Naive B cell (primary cell): ENCODE data around the gene TNFSF12. TPM values are rescaled to one million over a fixed set of nuclear protein-coding genes. Genes with fewer than 3 reads are reported as not detected.

Experiments
- ATAC-seq, 2 donors: fragments of 150-1000 bp; cut with Tn5 transposase; 2 replicates each; pipeline ENCODE4 v1.10.0; 2021; ENCODE audit warnings: low read depth in 2 of 2, mild to moderate bottlenecking in 2 of 2, moderate library complexity in 2 of 2
- DNase-seq: peaks from one replicate; pipeline ENCODE4 v3.0.0; 2022
- H3K27ac Mint-ChIP-seq, 6 donors: one replicate each; pipeline ENCODE4 v1.8.0; 2020 to 2022; ENCODE audit warnings: mild to moderate bottlenecking in 6 of 6, mixed read lengths in 6 of 6, moderate library complexity in 5 of 6, inconsistent platforms in 2 of 6
- H3K27me3 Mint-ChIP-seq, 3 donors: one replicate each; pipeline ENCODE4 v1.8.0; 2021 to 2022; ENCODE audit warnings: mixed read lengths in 3 of 3, mild to moderate bottlenecking in 1 of 3
- H3K36me3 Mint-ChIP-seq, 2 donors: one replicate each; pipeline ENCODE4 v1.8.0; 2020 to 2022; ENCODE audit warnings: mixed read lengths in 2 of 2, inconsistent platforms in 1 of 2, mild to moderate bottlenecking in 1 of 2
- H3K4me1 Mint-ChIP-seq, 3 donors: one replicate each; pipeline ENCODE4 v1.8.0; 2020 to 2022; ENCODE audit warnings: mixed read lengths in 3 of 3, inconsistent platforms in 1 of 3, mild to moderate bottlenecking in 1 of 3, moderate library complexity in 1 of 3
- H3K4me3 Mint-ChIP-seq, 8 donors: one replicate each; pipeline ENCODE4 v1.8.0; 2020 to 2022; ENCODE audit warnings: mild to moderate bottlenecking in 8 of 8, mixed read lengths in 8 of 8, moderate library complexity in 8 of 8, inconsistent platforms in 2 of 8
- H3K9me3 Mint-ChIP-seq, 7 donors: one replicate each; pipeline ENCODE4 v1.8.0; 2020 to 2022; ENCODE audit warnings: mixed read lengths in 7 of 7, mild to moderate bottlenecking in 5 of 7, inconsistent platforms in 2 of 7, moderate library complexity in 1 of 7
- polyA plus RNA-seq, 6 donors: library from polyadenylated mRNA; unstranded; fragments of 300-500 nt; fragmentation: Illumina TruSeq; gene quantifications; one replicate each; pipeline ENCODE4 v1.2.3, GENCODE V29; 2021; ENCODE audit warnings: low read depth in 6 of 6

The TNFSF12 gene
- polyA plus RNA-seq = 10 to 100 TPM; 21.6 to 33.3 (median 28.0) TPM

GRCh38 chr17:7548585-7549400 lies at the start of gene TNFSF12:
TNFSF12 (plus strand) TSS chr17:7549058; CDS start chr17:7549154, 96 bp downstream.
- no peaks in the 10 kb centered on the region for H3K9me3 Mint-ChIP-seq
- peak within 1 kb of the TSS; percentile 82 to 96 (median 89) for H3K27ac Mint-ChIP-seq

DNA sequence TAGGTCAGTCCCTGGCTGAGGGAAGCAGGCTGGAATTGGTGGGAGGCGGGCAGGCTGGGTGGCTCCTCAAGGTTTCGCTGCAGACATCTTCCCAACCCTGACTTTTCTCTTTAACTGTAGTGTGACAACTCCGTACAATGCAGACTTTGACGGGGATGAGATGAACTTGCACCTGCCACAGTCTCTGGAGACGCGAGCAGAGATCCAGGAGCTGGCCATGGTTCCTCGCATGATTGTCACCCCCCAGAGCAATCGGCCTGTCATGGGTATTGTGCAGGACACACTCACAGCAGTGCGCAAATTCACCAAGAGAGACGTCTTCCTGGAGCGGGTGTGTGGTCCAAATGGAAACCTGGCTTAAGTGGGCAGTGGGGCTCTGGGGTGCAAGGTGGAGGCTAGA lies 49.7 kb upstream of the TNFSF12 start:
- ATAC-seq (no peak), DNase-seq (no peak)
- Mint-ChIP-seq H3K27me3 (no peaks in the 10 kb centered on the region), H3K4me1 (peaks cover 4 to 16% (median 8%) of the 10 kb centered on the region in 3 donors), H3K36me3 (peaks cover 36 to 49% of the 10 kb centered on the region in 2 donors), H3K4me3 (no peak overlapping the region), H3K9me3 (no peaks in the 10 kb centered on the region), H3K27ac (peak overlapping the region in 3 of 6 donors; percentile 30 to 79 (median 62))

More at GRCh38 chr17:7548585-7549400, at the start of gene TNFSF12:
- H3K36me3 Mint-ChIP-seq = no peaks in the 10 kb centered on the region
- DNase-seq = peak; percentile 43
- no peaks in the 10 kb centered on the region for H3K27me3 Mint-ChIP-seq
- H3K4me1 Mint-ChIP-seq = peaks cover 36 to 60% (median 59%) of the 10 kb centered on the region in 3 donors
- peak; percentile 39 to 42 for ATAC-seq
- H3K4me3 Mint-ChIP-seq = peak within 1 kb of the TSS; percentile 67 to 94 (median 90)

DNA sequence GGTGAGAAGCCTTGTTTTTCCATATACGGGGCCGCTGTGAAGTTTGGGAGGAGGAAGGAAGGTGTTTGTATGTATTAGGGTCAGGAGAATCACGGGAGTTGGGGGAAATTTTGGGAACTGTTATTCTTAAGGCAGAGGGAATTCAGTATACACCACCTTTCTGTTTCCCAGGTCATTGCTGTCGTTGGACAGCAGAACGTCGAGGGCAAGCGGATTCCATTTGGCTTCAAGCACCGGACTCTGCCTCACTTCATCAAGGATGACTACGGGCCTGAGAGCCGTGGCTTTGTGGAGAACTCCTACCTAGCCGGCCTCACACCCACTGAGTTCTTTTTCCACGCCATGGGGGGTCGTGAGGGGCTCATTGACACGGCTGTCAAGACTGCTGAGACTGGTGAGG lies 47.1 kb upstream of the TNFSF12 start:
- no peak for ATAC-seq
- H3K27ac Mint-ChIP-seq = peak overlapping the region in 2 of 6 donors; percentile 58 to 62

GRCh38 chr17:7502171-7502847 lies 46.5 kb upstream of the TNFSF12 start:
- no peaks in the 10 kb centered on the region for H3K27me3 Mint-ChIP-seq
- H3K9me3 Mint-ChIP-seq = no peaks in the 10 kb centered on the region
- DNase-seq = no peak
- H3K4me1 Mint-ChIP-seq = peaks cover 0 to 6% (median 4%) of the 10 kb centered on the region in 3 donors
- peak overlapping the region in 2 of 6 donors; percentile 70 to 82 for H3K27ac Mint-ChIP-seq
- no peak for ATAC-seq
- H3K4me3 Mint-ChIP-seq = peak overlapping the region in 1 of 8 donors; percentile 29
- H3K36me3 Mint-ChIP-seq = peaks cover 25 to 42% of the 10 kb centered on the region in 2 donors

More for the DNA sequence above, 47.1 kb upstream of the TNFSF12 start:
- H3K36me3 Mint-ChIP-seq = peaks cover 31 to 47% of the 10 kb centered on the region in 2 donors
- H3K4me1 Mint-ChIP-seq = peaks cover 0 to 9% (median 4%) of the 10 kb centered on the region in 3 donors
- H3K4me3 Mint-ChIP-seq = no peak overlapping the region
- H3K27me3 Mint-ChIP-seq = no peaks in the 10 kb centered on the region
- no peak for DNase-seq
- H3K9me3 Mint-ChIP-seq = no peaks in the 10 kb centered on the region

DNA sequence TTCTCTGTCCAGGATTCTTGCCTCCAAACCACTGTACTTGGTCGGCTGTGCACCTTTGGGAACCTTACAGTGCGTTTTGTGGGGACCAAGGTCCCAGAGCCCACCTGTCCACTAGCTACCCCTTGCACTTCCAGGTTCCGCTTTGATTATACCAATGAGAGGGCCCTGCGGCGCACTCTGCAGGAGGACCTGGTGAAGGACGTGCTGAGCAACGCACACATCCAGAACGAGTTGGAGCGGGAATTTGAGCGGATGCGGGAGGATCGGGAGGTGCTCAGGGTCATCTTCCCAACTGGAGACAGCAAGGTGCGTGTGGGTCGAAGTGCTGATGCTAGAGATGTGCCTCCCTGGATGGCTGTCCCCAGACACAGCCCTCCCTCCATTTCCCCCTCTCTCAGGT lies 45.9 kb upstream of the TNFSF12 start:
- DNase-seq (no peak), ATAC-seq (no peak)
- Mint-ChIP-seq H3K9me3 (no peaks in the 10 kb centered on the region), H3K27me3 (no peaks in the 10 kb centered on the region), H3K36me3 (peaks cover 25 to 40% of the 10 kb centered on the region in 2 donors), H3K4me3 (no peak overlapping the region), H3K4me1 (peaks cover 0 to 6% (median 4%) of the 10 kb centered on the region in 3 donors), H3K27ac (peak overlapping the region in 1 of 6 donors; percentile 50)

- Mint-ChIP-seq H3K27me3 (no peaks in the 10 kb centered on the region), H3K4me3 (no peak overlapping the region), H3K36me3 (peaks cover 25 to 40% of the 10 kb centered on the region in 2 donors), H3K4me1 (peaks cover 0 to 6% (median 4%) of the 10 kb centered on the region in 3 donors), H3K9me3 (no peaks in the 10 kb centered on the region), H3K27ac (peak overlapping the region in 2 of 6 donors; percentile 50 to 52)
- ATAC-seq (no peak), DNase-seq (no peak)
Measured at GRCh38 chr17:7503521-7503920, 45.3 kb upstream of the TNFSF12 start.

- H3K4me1 Mint-ChIP-seq = peaks cover 0 to 6% (median 0%) of the 10 kb centered on the region in 3 donors
- no peak overlapping the region for H3K27ac Mint-ChIP-seq
- no peaks in the 10 kb centered on the region for H3K27me3 Mint-ChIP-seq
- H3K36me3 Mint-ChIP-seq = peaks cover 17 to 32% of the 10 kb centered on the region in 2 donors
- no peak for ATAC-seq
- no peaks in the 10 kb centered on the region for H3K9me3 Mint-ChIP-seq
- H3K4me3 Mint-ChIP-seq = no peak overlapping the region
- DNase-seq = no peak
Measured at GRCh38 chr17:7508145-7508544, 40.7 kb upstream of the TNFSF12 start.

DNA sequence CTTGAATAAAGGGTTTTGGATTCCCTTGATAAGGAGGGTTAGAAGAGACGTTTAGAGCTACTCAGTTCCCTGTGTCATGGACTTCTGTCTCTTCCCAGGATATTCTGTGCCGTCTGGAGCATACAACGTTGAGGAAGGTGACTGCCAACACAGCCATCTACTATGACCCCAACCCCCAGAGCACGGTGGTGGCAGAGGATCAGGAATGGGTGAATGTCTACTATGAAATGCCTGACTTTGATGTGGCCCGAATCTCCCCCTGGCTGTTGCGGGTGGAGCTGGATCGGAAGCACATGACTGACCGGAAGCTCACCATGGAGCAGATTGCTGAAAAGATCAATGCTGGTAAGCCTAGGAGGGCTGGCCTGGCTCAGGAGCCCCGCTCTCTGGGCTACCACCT lies 40.0 kb upstream of the TNFSF12 start:
- H3K36me3 Mint-ChIP-seq = peaks cover 14 to 32% of the 10 kb centered on the region in 2 donors

DNA sequence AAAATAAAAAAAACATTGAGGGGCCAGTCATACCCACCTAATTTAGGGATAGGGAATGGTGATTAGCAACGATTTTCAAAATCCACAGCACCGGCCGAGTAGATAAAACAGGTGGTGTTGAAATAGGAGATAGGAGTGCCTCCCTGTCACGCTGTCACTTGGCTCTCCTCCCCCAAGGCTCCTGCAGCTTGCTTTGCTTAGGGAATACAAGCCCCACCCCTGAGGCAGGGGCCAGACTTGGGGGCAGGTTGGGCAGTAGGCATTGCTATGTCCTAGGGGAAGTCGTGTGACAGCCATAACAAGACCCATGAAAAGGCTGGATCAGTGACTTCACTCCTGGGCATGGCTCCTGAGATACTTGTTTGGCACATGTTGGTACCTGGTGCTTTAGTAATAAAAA lies 38.9 kb upstream of the TNFSF12 start:
- H3K27me3 Mint-ChIP-seq = no peaks in the 10 kb centered on the region
- no peak for DNase-seq
- H3K27ac Mint-ChIP-seq = peak overlapping the region in 1 of 6 donors; percentile 74
- peaks cover 13 to 33% of the 10 kb centered on the region in 2 donors for H3K36me3 Mint-ChIP-seq
- H3K4me1 Mint-ChIP-seq = no peaks in the 10 kb centered on the region
- H3K4me3 Mint-ChIP-seq = no peak overlapping the region
- H3K9me3 Mint-ChIP-seq = no peaks in the 10 kb centered on the region
- no peak for ATAC-seq

More for the DNA sequence above, 40.0 kb upstream of the TNFSF12 start:
- Mint-ChIP-seq H3K9me3 (no peaks in the 10 kb centered on the region), H3K27me3 (no peaks in the 10 kb centered on the region), H3K4me1 (peaks cover 0 to 1% (median 0%) of the 10 kb centered on the region in 3 donors), H3K27ac (peak overlapping the region in 1 of 6 donors; percentile 2), H3K4me3 (no peak overlapping the region)
- ATAC-seq = no peak
- no peak for DNase-seq

DNA sequence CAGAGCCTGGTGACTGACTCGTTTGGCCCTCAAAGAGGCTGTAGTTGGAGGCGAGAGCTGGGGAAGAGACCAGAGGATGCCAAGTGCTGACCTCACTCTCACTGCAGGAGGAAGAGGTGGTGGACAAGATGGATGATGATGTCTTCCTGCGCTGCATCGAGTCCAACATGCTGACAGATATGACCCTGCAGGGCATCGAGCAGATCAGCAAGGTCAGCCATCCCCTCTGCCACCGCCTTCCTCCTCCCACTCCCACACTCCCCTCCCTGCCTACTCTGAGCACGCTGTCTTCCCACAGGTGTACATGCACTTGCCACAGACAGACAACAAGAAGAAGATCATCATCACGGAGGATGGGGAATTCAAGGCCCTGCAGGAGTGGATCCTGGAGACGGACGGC lies 37.8 kb upstream of the TNFSF12 start:
- H3K9me3 Mint-ChIP-seq = no peaks in the 10 kb centered on the region
- peak overlapping the region in 4 of 6 donors; percentile 39 to 75 (median 54) for H3K27ac Mint-ChIP-seq
- H3K27me3 Mint-ChIP-seq = no peaks in the 10 kb centered on the region
- H3K4me3 Mint-ChIP-seq = peak overlapping the region in 1 of 8 donors; percentile 12
- no peaks in the 10 kb centered on the region for H3K4me1 Mint-ChIP-seq
- ATAC-seq (no peak), DNase-seq (no peak)
- H3K36me3 Mint-ChIP-seq = peaks cover 13 to 33% of the 10 kb centered on the region in 2 donors

DNA sequence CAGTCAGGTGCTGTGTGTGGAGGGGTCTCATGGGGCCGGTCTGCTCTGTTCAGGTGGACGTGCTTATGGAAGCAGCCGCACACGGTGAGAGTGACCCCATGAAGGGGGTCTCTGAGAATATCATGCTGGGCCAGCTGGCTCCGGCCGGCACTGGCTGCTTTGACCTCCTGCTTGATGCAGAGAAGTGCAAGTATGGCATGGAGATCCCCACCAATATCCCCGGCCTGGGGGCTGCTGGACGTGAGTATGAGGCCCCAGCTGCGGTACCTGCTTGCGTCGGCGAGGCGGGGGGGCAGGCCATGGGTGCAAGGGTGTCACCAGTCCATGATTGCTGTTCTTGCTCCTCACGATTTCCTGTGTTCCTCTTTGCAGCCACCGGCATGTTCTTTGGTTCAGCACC lies 36.8 kb upstream of the TNFSF12 start:
- peak overlapping the region in 1 of 6 donors; percentile 39 for H3K27ac Mint-ChIP-seq
- H3K9me3 Mint-ChIP-seq = no peaks in the 10 kb centered on the region
- no peak overlapping the region for H3K4me3 Mint-ChIP-seq
- H3K36me3 Mint-ChIP-seq = peaks cover 13 to 33% of the 10 kb centered on the region in 2 donors
- DNase-seq (no peak), ATAC-seq (no peak)
- no peaks in the 10 kb centered on the region for H3K4me1 Mint-ChIP-seq
- H3K27me3 Mint-ChIP-seq = no peaks in the 10 kb centered on the region

GRCh38 chr17:7512824-7513540 lies 35.9 kb upstream of the TNFSF12 start:
- no peak overlapping the region for H3K4me3 Mint-ChIP-seq
- no peaks in the 10 kb centered on the region for H3K27me3 Mint-ChIP-seq
- DNase-seq = no peak
- H3K4me1 Mint-ChIP-seq = no peaks in the 10 kb centered on the region
- peaks cover 13 to 33% of the 10 kb centered on the region in 2 donors for H3K36me3 Mint-ChIP-seq
- no peaks in the 10 kb centered on the region for H3K9me3 Mint-ChIP-seq
- ATAC-seq = no peak
- H3K27ac Mint-ChIP-seq = peak overlapping the region in 2 of 6 donors; percentile 39 to 67

- Mint-ChIP-seq H3K9me3 (no peaks in the 10 kb centered on the region), H3K27ac (peak overlapping the region in 2 of 6 donors; percentile 39 to 78), H3K4me3 (no peak overlapping the region), H3K36me3 (peaks cover 13 to 33% of the 10 kb centered on the region in 2 donors), H3K27me3 (no peaks in the 10 kb centered on the region), H3K4me1 (no peaks in the 10 kb centered on the region)
- DNase-seq (no peak), ATAC-seq (no peak)
Measured at GRCh38 chr17:7513850-7514419, 34.9 kb upstream of the TNFSF12 start.
